GM13976 (cell line): Measurements from ENCODE around the gene DPPA5.

Experiments
- DNase-seq: peaks from one replicate; pipeline ENCODE4 v3.0.0; 2012; ENCODE audit warnings: low spot score
- in situ Hi-C: fragments of 300-500 bp; cut with MboI; formaldehyde crosslinking; loops from one replicate; pipeline ENCODE4 v1.12.0; 2022; ENCODE audit warnings: low sequenced_read_pairs, mixed read lengths, inconsistent platforms; ENCODE audit not compliant: unreplicated experiment
- TF ChIP-seq, protein P1 (sequence below): IDR thresholded peaks from 2 replicates; pipeline ENCODE4 v1.5.1; 2012; ENCODE audit warnings: borderline replicate concordance, mild to moderate bottlenecking; ENCODE audit not compliant: insufficient read depth; ENCODE audit errors: extremely low read depth, missing control alignments, control extremely low read depth

Gene DPPA5

DNA sequence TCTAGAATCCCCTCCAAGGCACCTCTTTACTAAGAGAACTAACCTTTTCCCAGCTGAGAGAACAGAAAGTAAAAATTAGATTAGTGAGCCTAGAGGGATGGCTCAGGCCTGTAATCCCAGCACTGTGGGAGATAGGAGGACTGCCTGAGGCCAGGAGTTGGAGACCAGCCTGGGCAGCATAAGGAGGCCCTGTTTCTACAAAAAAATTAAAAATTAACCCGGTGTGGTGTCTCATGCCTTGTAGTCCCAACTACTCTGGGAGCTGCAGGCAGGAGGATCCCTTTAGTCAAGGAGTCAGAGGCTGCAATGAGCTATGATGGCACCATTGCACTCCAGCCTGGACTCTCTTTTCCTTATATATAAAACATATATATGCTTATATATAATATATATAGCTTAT, 21.1 kb upstream of the DPPA5 start:
- DNase-seq = no peak
- TF ChIP-seq, protein P1, sequence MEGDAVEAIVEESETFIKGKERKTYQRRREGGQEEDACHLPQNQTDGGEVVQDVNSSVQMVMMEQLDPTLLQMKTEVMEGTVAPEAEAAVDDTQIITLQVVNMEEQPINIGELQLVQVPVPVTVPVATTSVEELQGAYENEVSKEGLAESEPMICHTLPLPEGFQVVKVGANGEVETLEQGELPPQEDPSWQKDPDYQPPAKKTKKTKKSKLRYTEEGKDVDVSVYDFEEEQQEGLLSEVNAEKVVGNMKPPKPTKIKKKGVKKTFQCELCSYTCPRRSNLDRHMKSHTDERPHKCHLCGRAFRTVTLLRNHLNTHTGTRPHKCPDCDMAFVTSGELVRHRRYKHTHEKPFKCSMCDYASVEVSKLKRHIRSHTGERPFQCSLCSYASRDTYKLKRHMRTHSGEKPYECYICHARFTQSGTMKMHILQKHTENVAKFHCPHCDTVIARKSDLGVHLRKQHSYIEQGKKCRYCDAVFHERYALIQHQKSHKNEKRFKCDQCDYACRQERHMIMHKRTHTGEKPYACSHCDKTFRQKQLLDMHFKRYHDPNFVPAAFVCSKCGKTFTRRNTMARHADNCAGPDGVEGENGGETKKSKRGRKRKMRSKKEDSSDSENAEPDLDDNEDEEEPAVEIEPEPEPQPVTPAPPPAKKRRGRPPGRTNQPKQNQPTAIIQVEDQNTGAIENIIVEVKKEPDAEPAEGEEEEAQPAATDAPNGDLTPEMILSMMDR = no peak
- in situ Hi-C loops = no loop called here

- TF ChIP-seq, protein P1 = no peak
- in situ Hi-C loops = no loop called here
- DNase-seq = no peak
Measured at GRCh38 chr6:73372516-73372915, 18.4 kb upstream of the DPPA5 start.

DNA sequence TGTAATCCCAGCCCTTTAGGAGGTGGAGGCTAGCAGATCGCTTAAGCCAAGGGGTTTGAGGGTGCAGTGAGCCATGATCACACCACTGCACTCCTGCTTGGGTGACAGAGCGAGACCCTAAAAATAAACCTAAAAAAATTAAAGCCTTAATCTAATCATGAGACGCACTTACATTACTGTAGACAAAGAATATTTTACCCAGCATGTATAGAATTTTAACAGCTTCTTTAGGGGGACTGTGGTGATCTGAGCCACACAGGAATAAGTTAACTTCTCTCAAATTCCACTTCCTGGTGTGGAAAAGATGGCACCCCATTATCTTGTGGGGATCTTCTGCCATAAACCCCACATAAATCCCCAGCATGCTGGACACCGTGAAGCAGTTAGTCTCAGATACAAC, 17.9 kb upstream of the DPPA5 start:
- TF ChIP-seq, protein P1 = no peak
- DNase-seq = no peak
- in situ Hi-C loops = no loop called here

DNA sequence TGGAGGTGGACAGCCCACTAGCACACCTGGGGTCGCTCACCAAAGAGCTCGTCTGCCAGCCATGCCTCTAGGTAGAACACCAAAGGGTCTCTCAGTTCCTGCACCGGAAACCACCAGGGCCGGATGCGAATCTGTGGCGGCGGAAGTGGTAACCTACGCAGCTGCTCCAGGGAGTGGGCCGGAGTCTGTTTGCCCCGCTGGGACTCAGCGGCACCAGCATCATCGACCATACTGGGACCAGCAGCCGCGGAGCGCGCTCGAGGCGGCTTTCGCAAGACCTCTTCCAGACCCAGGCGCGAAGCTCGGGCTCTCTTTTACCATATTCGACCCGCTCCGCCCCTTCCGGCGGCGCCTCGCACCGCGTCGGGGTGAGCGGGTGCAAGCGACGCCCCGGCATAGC, 15.5 kb upstream of the DPPA5 start, which contains the start of gene OOEP:
Gene OOEP (minus strand): TSS at position 335 of the 400 bp plus-strand sequence. CDS start 105 bp downstream, at position 230.
- TF ChIP-seq, protein P1 = no peak
- DNase-seq = no peak
- in situ Hi-C loops = no loop called here

- no peak for DNase-seq
- TF ChIP-seq, protein P1 = no peak
- in situ Hi-C loops = no loop called here
Measured at GRCh38 chr6:73369157-73369556, 15.1 kb upstream of the DPPA5 start.

GRCh38 chr6:73368675-73369074, 14.6 kb upstream of the DPPA5 start:
- TF ChIP-seq, protein P1 = no peak
- in situ Hi-C loops = no loop called here
- DNase-seq = no peak
